Astrocyte (in vitro differentiated cells and primary cell): ENCODE data around the gene CEP63. TPM values are rescaled to one million over a fixed set of nuclear protein-coding genes. Genes with fewer than 3 reads are reported as not detected.

ENCODE experiments used
- DNase-seq: peaks from one replicate; pipeline ENCODE4 v3.0.0-alpha.2; 2010; ENCODE audit warnings: low read depth
- FAIRE-seq: peaks from 2 replicates; lab custom pipeline; 2011; peaks lifted over from hg19 to GRCh38; lab: Jason Lieb, UNC
- H2AFZ ChIP-seq: 2 replicates; pipeline ENCODE4 v1.6.0; 2012; ENCODE audit warnings: low read depth, low read length, inconsistent platforms
- H3K27ac ChIP-seq: 2 replicates; pipeline ENCODE4 v1.5.1; 2011; ENCODE audit warnings: low read depth, low read length, inconsistent platforms
- H3K27me3 ChIP-seq: 2 replicates; pipeline ENCODE4 v1.6.0; 2011; ENCODE audit warnings: low read length, inconsistent platforms; ENCODE audit not compliant: insufficient read depth
- H3K36me3 ChIP-seq: 2 replicates; pipeline ENCODE4 v1.5.1; 2011; ENCODE audit warnings: low read length, inconsistent platforms; ENCODE audit not compliant: insufficient read depth
- H3K4me1 ChIP-seq: 2 replicates; pipeline ENCODE4 v1.5.1; 2011; ENCODE audit warnings: low read length, inconsistent platforms; ENCODE audit not compliant: insufficient read depth
- H3K4me2 ChIP-seq: 2 replicates; pipeline ENCODE4 v1.6.0; 2012; ENCODE audit warnings: low read length, inconsistent platforms
- H3K4me3 ChIP-seq: 2 replicates; pipeline ENCODE4 v1.5.1; 2011; ENCODE audit warnings: low read depth, mild to moderate bottlenecking, low read length, inconsistent platforms; ENCODE audit not compliant: insufficient read depth
- H3K79me2 ChIP-seq: 2 replicates; pipeline ENCODE4 v1.6.0; 2012; ENCODE audit warnings: mild to moderate bottlenecking, low read length, inconsistent platforms; ENCODE audit not compliant: insufficient read depth
- H3K9ac ChIP-seq: 2 replicates; pipeline ENCODE4 v1.6.0; 2012; ENCODE audit warnings: mild to moderate bottlenecking, low read length, inconsistent platforms
- H3K9me3 ChIP-seq: 2 replicates; pipeline ENCODE4 v1.5.1; 2012; ENCODE audit warnings: low read depth, mild to moderate bottlenecking, low read length, inconsistent platforms; ENCODE audit not compliant: insufficient read depth
- H4K20me1 ChIP-seq: 2 replicates; pipeline ENCODE4 v1.6.0; 2012; ENCODE audit warnings: low read length, inconsistent platforms; ENCODE audit not compliant: insufficient read depth
- H3K27ac Mint-ChIP-seq: one replicate; pipeline ENCODE4 v1.8.0; 2021; ENCODE audit warnings: mild to moderate bottlenecking, mixed read lengths; ENCODE audit not compliant: unreplicated experiment
- H3K27me3 Mint-ChIP-seq: one replicate; pipeline ENCODE4 v1.8.0; 2021; ENCODE audit warnings: low read depth, mixed read lengths; ENCODE audit not compliant: unreplicated experiment
- H3K36me3 Mint-ChIP-seq: one replicate; pipeline ENCODE4 v1.8.0; 2021; ENCODE audit warnings: low read depth, mixed read lengths; ENCODE audit not compliant: unreplicated experiment
- H3K4me1 Mint-ChIP-seq: one replicate; pipeline ENCODE4 v1.8.0; 2021; ENCODE audit warnings: low read depth, mixed read lengths; ENCODE audit not compliant: unreplicated experiment
- H3K4me3 Mint-ChIP-seq: one replicate; pipeline ENCODE4 v1.8.0; 2021; ENCODE audit warnings: mild to moderate bottlenecking, moderate library complexity, mixed read lengths; ENCODE audit not compliant: unreplicated experiment
- H3K9me3 Mint-ChIP-seq: one replicate; pipeline ENCODE4 v1.8.0; 2021; ENCODE audit warnings: mild to moderate bottlenecking, mixed read lengths; ENCODE audit not compliant: unreplicated experiment
- EZH2 ChIP-seq: IDR thresholded peaks from 2 replicates; pipeline ENCODE4 v1.6.1; 2012; ENCODE audit warnings: mild to moderate bottlenecking, low read length, inconsistent platforms; ENCODE audit not compliant: insufficient read depth
- total RNA-seq: library from RNA; stranded (reverse); gene quantifications from 2 replicates; pipeline ENCODE4 v1.2.1, GENCODE V29; 2021
- TF ChIP-seq, protein P1 (sequence below): IDR thresholded peaks from 2 replicates; pipeline ENCODE4 v1.5.1; 2011; ENCODE audit warnings: low read depth, mild to moderate bottlenecking, inconsistent platforms, low read length, moderate library complexity; ENCODE audit not compliant: insufficient read depth

The CEP63 gene
- total RNA-seq, 1 donor from 2014 or later, result 21.3 TPM

DNA sequence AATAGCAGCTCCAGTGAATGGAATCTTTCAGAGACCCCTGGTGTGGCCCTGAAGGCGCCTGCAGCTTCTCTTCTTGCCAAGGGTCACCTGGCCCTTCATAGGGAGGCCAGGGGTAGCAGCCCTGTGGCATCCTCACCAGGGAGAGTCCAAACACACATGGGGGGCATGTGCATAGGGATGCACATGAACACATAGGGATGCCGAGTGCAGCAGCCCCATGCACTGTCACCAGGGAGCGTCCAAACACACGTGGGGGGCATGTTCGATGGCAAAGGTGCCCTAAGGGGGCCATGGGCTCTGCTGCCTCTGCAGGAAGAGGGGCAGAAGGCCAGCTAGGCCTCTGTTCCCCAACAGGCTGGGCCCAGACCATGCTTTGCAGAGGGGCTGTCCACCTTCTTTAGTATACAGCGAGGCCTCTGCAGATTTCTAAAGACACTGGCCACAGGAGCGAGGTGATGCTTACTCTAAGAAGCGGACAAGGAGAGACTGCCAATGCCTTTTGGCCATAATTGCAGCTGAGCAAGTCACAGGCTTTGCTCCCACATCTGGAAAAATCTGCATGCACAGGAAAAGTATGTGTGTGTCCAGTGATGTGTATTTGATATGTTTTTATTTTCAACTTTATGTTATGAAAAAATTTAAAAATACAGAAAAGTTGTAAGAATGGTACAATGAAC is 21.0 kb upstream of the CEP63 start:
- H3K9me3 Mint-ChIP-seq, result no peaks in the 10 kb centered on the region
- no peaks in the 10 kb centered on the region for H4K20me1 ChIP-seq
- no peaks in the 10 kb centered on the region for H3K9me3 ChIP-seq
- H3K36me3 Mint-ChIP-seq, result no peaks in the 10 kb centered on the region
- H3K27me3 Mint-ChIP-seq, result no peaks in the 10 kb centered on the region
- H3K27ac Mint-ChIP-seq, result peak overlapping the region; percentile 98
- no peak overlapping the region for H3K4me3 Mint-ChIP-seq
- peaks cover 41% of the 10 kb centered on the region for H3K4me1 Mint-ChIP-seq
- H3K27ac ChIP-seq, result peak overlapping the region; percentile 97
- no peak for DNase-seq
- H2AFZ ChIP-seq, result no peak overlapping the region
- no peaks in the 10 kb centered on the region for H3K36me3 ChIP-seq
- H3K79me2 ChIP-seq, result no peaks in the 10 kb centered on the region
- TF ChIP-seq, protein P1, sequence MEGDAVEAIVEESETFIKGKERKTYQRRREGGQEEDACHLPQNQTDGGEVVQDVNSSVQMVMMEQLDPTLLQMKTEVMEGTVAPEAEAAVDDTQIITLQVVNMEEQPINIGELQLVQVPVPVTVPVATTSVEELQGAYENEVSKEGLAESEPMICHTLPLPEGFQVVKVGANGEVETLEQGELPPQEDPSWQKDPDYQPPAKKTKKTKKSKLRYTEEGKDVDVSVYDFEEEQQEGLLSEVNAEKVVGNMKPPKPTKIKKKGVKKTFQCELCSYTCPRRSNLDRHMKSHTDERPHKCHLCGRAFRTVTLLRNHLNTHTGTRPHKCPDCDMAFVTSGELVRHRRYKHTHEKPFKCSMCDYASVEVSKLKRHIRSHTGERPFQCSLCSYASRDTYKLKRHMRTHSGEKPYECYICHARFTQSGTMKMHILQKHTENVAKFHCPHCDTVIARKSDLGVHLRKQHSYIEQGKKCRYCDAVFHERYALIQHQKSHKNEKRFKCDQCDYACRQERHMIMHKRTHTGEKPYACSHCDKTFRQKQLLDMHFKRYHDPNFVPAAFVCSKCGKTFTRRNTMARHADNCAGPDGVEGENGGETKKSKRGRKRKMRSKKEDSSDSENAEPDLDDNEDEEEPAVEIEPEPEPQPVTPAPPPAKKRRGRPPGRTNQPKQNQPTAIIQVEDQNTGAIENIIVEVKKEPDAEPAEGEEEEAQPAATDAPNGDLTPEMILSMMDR, result no peak
- no peak for TF ChIP-seq EZH2
- peaks cover 50% of the 10 kb centered on the region for H3K4me1 ChIP-seq
- peak overlapping the region; percentile 79 for H3K4me2 ChIP-seq
- H3K27me3 ChIP-seq, result no peaks in the 10 kb centered on the region
- peak overlapping the region; percentile 87 for H3K9ac ChIP-seq
- FAIRE-seq, result no peak
- H3K4me3 ChIP-seq, result no peak overlapping the region

DNA sequence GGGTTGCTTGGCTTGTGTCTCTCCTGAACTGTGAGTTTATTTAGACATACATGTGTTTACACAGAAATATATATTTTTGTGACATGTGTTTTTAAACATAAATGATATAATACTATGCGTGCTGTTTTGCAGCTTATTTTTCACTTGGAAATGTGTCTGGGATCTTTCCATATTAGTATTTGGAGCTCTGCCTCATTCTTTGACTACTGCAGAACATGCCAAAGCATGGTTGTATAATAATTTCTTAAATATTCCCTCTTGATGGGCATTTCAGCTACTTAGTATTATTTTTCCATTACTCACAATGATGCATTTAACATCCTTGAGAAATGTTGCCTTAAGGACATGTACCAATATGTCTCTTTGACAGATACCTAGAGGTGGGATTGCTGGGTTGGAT is 19.5 kb upstream of the CEP63 start:
- Mint-ChIP-seq H3K9me3 (no peaks in the 10 kb centered on the region), H3K36me3 (no peaks in the 10 kb centered on the region), H3K27me3 (no peaks in the 10 kb centered on the region), H3K4me1 (peaks cover 36% of the 10 kb centered on the region), H3K27ac (no peak overlapping the region), H3K4me3 (no peak overlapping the region)
- FAIRE-seq (no peak), DNase-seq (no peak)
- no peaks in the 10 kb centered on the region for H3K36me3 ChIP-seq
- H3K4me1 ChIP-seq, result peaks cover 42% of the 10 kb centered on the region
- no peaks in the 10 kb centered on the region for H3K79me2 ChIP-seq
- H3K27ac ChIP-seq, result no peak overlapping the region
- H3K9ac ChIP-seq, result no peak overlapping the region
- H3K27me3 ChIP-seq, result no peaks in the 10 kb centered on the region
- TF ChIP-seq, protein P1, result no peak
- no peak for TF ChIP-seq EZH2
- no peaks in the 10 kb centered on the region for H4K20me1 ChIP-seq
- H2AFZ ChIP-seq, result no peak overlapping the region
- no peak overlapping the region for H3K4me3 ChIP-seq
- H3K9me3 ChIP-seq, result no peaks in the 10 kb centered on the region
- no peak overlapping the region for H3K4me2 ChIP-seq

DNA sequence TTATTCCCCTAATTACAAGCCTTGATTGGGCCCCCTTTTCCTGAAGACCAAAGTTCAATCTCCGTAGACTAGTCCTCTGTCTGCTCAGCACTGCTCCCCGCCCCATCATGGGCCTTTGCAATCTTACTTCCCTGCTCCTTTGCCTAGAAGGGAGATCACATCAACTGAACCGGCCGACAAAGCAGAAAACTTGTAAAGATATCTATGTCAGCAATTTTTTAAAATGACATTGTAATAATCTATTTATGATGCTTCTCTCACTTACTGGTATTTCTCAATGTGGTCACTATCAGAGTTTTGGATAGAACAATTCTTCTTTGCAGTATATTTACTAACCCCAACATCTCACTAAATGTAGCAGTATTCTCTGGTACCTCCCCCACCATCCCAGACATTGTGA is 17.3 kb upstream of the CEP63 start:
- H3K36me3 ChIP-seq, result no peaks in the 10 kb centered on the region
- H3K9ac ChIP-seq, result no peak overlapping the region
- no peaks in the 10 kb centered on the region for H3K79me2 ChIP-seq
- Mint-ChIP-seq H3K27ac (peak overlapping the region; percentile 47), H3K9me3 (no peaks in the 10 kb centered on the region), H3K36me3 (no peaks in the 10 kb centered on the region), H3K4me3 (no peak overlapping the region), H3K4me1 (peaks cover 20% of the 10 kb centered on the region), H3K27me3 (no peaks in the 10 kb centered on the region)
- no peaks in the 10 kb centered on the region for H3K27me3 ChIP-seq
- H3K4me3 ChIP-seq, result no peak overlapping the region
- H3K4me2 ChIP-seq, result no peak overlapping the region
- FAIRE-seq, result no peak
- H3K9me3 ChIP-seq, result no peaks in the 10 kb centered on the region
- H3K27ac ChIP-seq, result no peak overlapping the region
- no peaks in the 10 kb centered on the region for H4K20me1 ChIP-seq
- DNase-seq, result no peak
- peaks cover 27% of the 10 kb centered on the region for H3K4me1 ChIP-seq
- TF ChIP-seq, protein P1, result no peak
- TF ChIP-seq EZH2, result no peak
- no peak overlapping the region for H2AFZ ChIP-seq
